PC-3 (cell line): ENCODE results near the gene OVCA2. TPM values are rescaled to one million over a fixed set of nuclear protein-coding genes. Genes with fewer than 3 reads are reported as not detected.
A peak's percentile ranks its signal among the peaks of the same experiment; 100 is the strongest.

Experiments used
- ATAC-seq: fragments of 200-7000 bp; cut with Tn5 transposase; 2 replicates; pipeline ENCODE4 v1.9.1; 2020; ENCODE audit warnings: mild to moderate bottlenecking, moderate library complexity
- BruUV-seq: library from RNA; stranded (reverse); fragments of 400-500 nt; replicated peaks from 2 replicates; lab custom pipeline; 2021; lab: Mats Ljungman, UMichigan
- CTCF ChIA-PET: fragments of 300-600 bp; sonication (Branson Sonifier 250); formaldehyde crosslinking; loops from one replicate; lab custom pipeline; 2022; ENCODE audit warnings: antibody characterized with exemption; lab: Charles Lee
- POLR2A ChIA-PET: fragments of 300-600 bp; sonication (Branson Sonifier 250); formaldehyde crosslinking; loops from one replicate; lab custom pipeline; 2022; ENCODE audit warnings: antibody characterized with exemption; ENCODE audit not compliant: unreplicated experiment; lab: Charles Lee
- DNase-seq: peaks from one replicate; pipeline ENCODE4 v3.0.0-alpha.2; 2015
- H2AFZ ChIP-seq: fragments of 300-600 bp; sonication (generic); 2 replicates; pipeline ENCODE4 v1.6.0; 2016; ENCODE audit warnings: antibody characterized with exemption, low read length
- H3F3A ChIP-seq: fragments of 300-600 bp; sonication (generic); one replicate; pipeline ENCODE4 v1.6.0; 2017; ENCODE audit warnings: antibody characterized with exemption, low read length, control low read depth, mild to moderate bottlenecking; ENCODE audit not compliant: unreplicated experiment
- H3K27ac ChIP-seq: fragments of 300-600 bp; sonication (generic); 2 replicates; pipeline ENCODE4 v1.5.1; 2016; ENCODE audit warnings: mild to moderate bottlenecking, low read length
- H3K27me3 ChIP-seq: fragments of 300-600 bp; sonication (generic); 2 replicates; pipeline ENCODE4 v1.6.1; 2016; ENCODE audit warnings: low read length, mixed read lengths
- H3K36me3 ChIP-seq: fragments of 300-600 bp; sonication (generic); 2 replicates; pipeline ENCODE4 v1.6.1; 2016; ENCODE audit warnings: low read depth, mixed run types, low read length, mixed read lengths
- H3K4me1 ChIP-seq: fragments of 300-600 bp; sonication (generic); 2 replicates; pipeline ENCODE4 v1.5.1; 2016; ENCODE audit warnings: low read length; ENCODE audit not compliant: insufficient read depth
- H3K4me2 ChIP-seq: fragments of 300-600 bp; sonication (generic); 2 replicates; pipeline ENCODE4 v1.6.0; 2016; ENCODE audit warnings: low read length
- H3K4me3 ChIP-seq: fragments of 300-600 bp; sonication (generic); 2 replicates; pipeline ENCODE4 v1.5.1; 2016; ENCODE audit warnings: mild to moderate bottlenecking, low read length, mixed read lengths
- H3K79me2 ChIP-seq: fragments of 300-600 bp; sonication (generic); 2 replicates; pipeline ENCODE4 v1.6.1; 2017; ENCODE audit warnings: low read length, mixed read lengths
- H3K9ac ChIP-seq: fragments of 300-600 bp; sonication (generic); 2 replicates; pipeline ENCODE4 v1.6.0; 2016; ENCODE audit warnings: mild to moderate bottlenecking, low read length
- H3K9me2 ChIP-seq: fragments of 300-600 bp; sonication (generic); replicated peaks from 2 replicates; pipeline ENCODE4 v1.6.1; 2016; ENCODE audit warnings: mixed run types, low read length, mixed read lengths
- H3K9me3 ChIP-seq: fragments of 300-600 bp; sonication (generic); 2 replicates; pipeline ENCODE4 v1.6.1; 2016; ENCODE audit warnings: low read length, mixed read lengths
- H4K20me1 ChIP-seq: fragments of 300-600 bp; sonication (generic); 2 replicates; pipeline ENCODE4 v1.6.1; 2016; ENCODE audit warnings: low read length, mixed read lengths
- CTCF ChIP-seq: fragments of 300-600 bp; sonication (generic); conservative IDR thresholded peaks from 2 replicates; pipeline ENCODE4 v1.5.1; 2017; ENCODE audit warnings: antibody characterized with exemption, low read depth, mild to moderate bottlenecking, low read length
- EZH2 ChIP-seq: fragments of 300-600 bp; sonication (generic); IDR thresholded peaks from one replicate; pipeline ENCODE4 v1.6.1; 2017; ENCODE audit warnings: antibody characterized with exemption, mild to moderate bottlenecking, low read length; ENCODE audit not compliant: unreplicated experiment
- EZH2phosphoT487 ChIP-seq: fragments of 300-600 bp; sonication (generic); IDR thresholded peaks from 2 replicates; pipeline ENCODE4 v1.6.1; 2018; ENCODE audit warnings: mild to moderate bottlenecking, antibody characterized with exemption, low read length, borderline replicate concordance
- intact Hi-C: fragments of 100-400 bp; cut with micrococcal nuclease; formaldehyde crosslinking; loops from 2 replicates; pipeline ENCODE4 v1.9.0; 2023
- total RNA-seq: library from RNA; depleted of rRNA; stranded (reverse); fragments of >200 nt; gene quantifications from 2 replicates; pipeline ENCODE4 v1.2.3, GENCODE V29; 2014

OVCA2 gene
- total RNA-seq, 1 experiment from 2014 or later, result 58.6 TPM

GRCh38 chr17:2025220-2025621 lies 16.6 kb upstream of the OVCA2 start, which contains the start of gene RTN4RL1:
Gene RTN4RL1 (minus strand): TSS chr17:2025334. CDS start chr17:2024865, 469 bp downstream.
- ChIA-PET CTCF (interaction anchor here (0.6 to 2.6 kb wide), 4 partner anchors 16 to 1674 kb away, joined by 4 to 52 read pairs (median 6); no protein-coding TSS in a partner anchor), POLR2A (interaction anchor here (0.7 kb wide), 1 partner anchor 13 kb away, joined by 18 read pairs; no protein-coding TSS in a partner anchor)
- Histone ChIP-seq H4K20me1 (no peaks in the 10 kb centered on the region), H3K4me3 (peak within 1 kb of the TSS; percentile 76), H3K9me3 (no peaks in the 10 kb centered on the region), H3K4me1 (no peaks in the 10 kb centered on the region), H3F3A (no peaks in the 10 kb centered on the region), H2AFZ (peak within 1 kb of the TSS; percentile 78), H3K27me3 (no peaks in the 10 kb centered on the region), H3K4me2 (peak within 1 kb of the TSS; percentile 95), H3K9me2 (no peaks in the 10 kb centered on the region), H3K79me2 (peaks cover 32% of the 10 kb centered on the region), H3K9ac (peak within 1 kb of the TSS; percentile 61), H3K27ac (no peak within 1 kb of the TSS), H3K36me3 (no peaks in the 10 kb centered on the region)
- intact Hi-C loops, result no loop called here
- DNase-seq (peak; percentile 88), ATAC-seq (peak; percentile 41)
- no peak for TF ChIP-seq EZH2
- TF ChIP-seq CTCF, result no peak
- no peak for TF ChIP-seq EZH2phosphoT487
- no TSS peak for BruUV-seq

GRCh38 chr17:2025622-2026309 lies 16.1 kb upstream of the OVCA2 start:
- Histone ChIP-seq H3K9me3 (no peaks in the 10 kb centered on the region), H3K4me1 (peaks cover 1% of the 10 kb centered on the region; the same call in 1 of the 2 replicates), H2AFZ (peak overlapping the region; percentile 78), H3K9ac (no peak overlapping the region), H3K4me2 (peak overlapping the region; percentile 95), H3K27me3 (no peaks in the 10 kb centered on the region), H3K9me2 (no peaks in the 10 kb centered on the region), H3K79me2 (peaks cover 37% of the 10 kb centered on the region), H3K36me3 (no peaks in the 10 kb centered on the region), H3F3A (no peaks in the 10 kb centered on the region), H3K27ac (no peak overlapping the region), H3K4me3 (peak overlapping the region; percentile 76), H4K20me1 (no peaks in the 10 kb centered on the region)
- intact Hi-C loops, result no loop called here
- CTCF ChIA-PET, result interaction anchor here (0.6 to 2.6 kb wide), 6 partner anchors 15 to 1675 kb away, joined by 4 to 52 read pairs (median 4); no protein-coding TSS in a partner anchor
- BruUV-seq, result no TSS peak
- TF ChIP-seq EZH2 (no peak), CTCF (peak; percentile 70)
- peak; percentile 76 for DNase-seq
- ATAC-seq, result peak; percentile 62
- POLR2A ChIA-PET, result interaction anchor here (0.7 kb wide), 1 partner anchor 14 kb away, joined by 18 read pairs; no protein-coding TSS in a partner anchor
